Stimulated activated CD4-positive, alpha-beta T cell treated with anti-CD3 and anti-CD28 coated beads, Interleukin-1b, Interleukin-23, amount 100 ng/mL, for 24 hours (primary cell): ENCODE data around the gene NPTXR.
A peak's percentile ranks its signal among the peaks of the same experiment; 100 is the strongest.

ENCODE experiments used
- DNase-seq, 4 experiments: peaks; one replicate each; pipeline ENCODE4 v3.0.0-alpha.2; 2020; ENCODE audit warnings: low read depth in 4 of 4, low spot score in 1 of 4

NPTXR gene

GRCh38 chr22:38853196-38853651 is 9.4 kb upstream of the NPTXR start:
- no peak for DNase-seq

DNA sequence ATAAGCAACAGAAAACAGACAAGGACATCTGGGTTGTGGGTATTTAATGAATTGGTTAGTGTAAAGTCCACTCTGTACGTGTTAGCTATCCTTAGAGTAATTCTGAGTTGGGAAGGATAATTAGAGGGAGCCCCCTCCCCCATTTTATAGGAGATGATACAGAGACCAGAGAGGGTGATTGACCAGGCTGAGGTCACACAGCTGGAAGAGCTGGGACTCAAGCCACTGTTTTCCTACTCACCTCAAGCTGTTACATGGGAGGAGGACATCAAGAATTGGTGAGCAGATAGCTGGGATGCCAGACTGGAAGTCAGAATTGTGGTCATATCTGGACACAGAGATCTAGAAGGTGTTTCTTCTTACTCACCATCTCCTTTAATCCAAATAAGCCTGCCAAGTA is 8.7 kb upstream of the NPTXR start:
- DNase-seq, result no peak

DNA sequence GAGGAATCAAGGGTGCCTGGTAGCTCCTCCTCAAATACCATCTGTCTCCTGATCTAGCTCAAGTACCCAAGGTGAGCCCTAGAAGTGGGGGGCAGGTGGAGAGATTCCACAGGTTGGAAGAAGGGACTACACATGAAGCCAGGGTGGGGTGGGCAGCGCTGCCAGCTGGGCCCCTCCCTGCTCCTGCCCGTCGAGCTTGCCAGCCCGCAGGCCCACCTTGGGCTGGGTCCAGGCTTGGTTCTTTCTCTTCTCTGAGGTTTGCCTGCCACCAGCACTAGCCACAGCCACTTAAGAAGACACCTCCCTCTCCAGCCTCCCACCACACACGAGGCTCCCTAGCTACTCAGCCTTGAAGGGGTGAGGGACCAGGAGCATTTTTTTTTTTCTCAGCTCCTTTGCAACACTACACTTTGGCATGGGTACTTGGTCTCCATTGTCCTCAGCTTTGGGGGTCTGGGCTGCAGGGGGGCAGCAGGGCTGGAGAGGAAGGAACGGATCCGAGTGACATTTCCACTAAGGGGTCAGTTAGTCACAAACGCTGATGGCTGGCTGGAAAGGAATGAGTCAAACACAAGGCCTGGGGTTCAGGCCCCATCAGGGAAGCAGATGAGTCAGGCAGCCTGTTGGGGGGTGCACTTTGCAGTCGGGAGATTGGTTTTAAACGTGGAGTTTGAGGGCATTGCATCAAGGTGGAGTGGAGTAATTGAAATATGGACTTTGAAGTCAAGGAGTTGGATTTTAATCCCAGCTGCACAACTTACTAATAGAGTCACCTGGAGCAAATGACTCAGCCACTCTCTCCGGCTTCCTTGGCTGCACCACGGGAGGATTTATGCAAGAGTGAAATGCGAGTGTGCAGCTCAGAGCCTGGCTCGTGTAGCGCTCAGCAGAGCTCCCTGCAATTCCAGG is 7.4 kb upstream of the NPTXR start:
- no peak for DNase-seq

- DNase-seq, result no peak
These were observed 6.6 kb upstream of the NPTXR start for GRCh38 chr22:38850399-38850798.

GRCh38 chr22:38849811-38850210 is 6.0 kb upstream of the NPTXR start:
- DNase-seq, result no peak

- no peak for DNase-seq
These were observed 2.6 kb upstream of the NPTXR start for GRCh38 chr22:38846412-38846811.

DNA sequence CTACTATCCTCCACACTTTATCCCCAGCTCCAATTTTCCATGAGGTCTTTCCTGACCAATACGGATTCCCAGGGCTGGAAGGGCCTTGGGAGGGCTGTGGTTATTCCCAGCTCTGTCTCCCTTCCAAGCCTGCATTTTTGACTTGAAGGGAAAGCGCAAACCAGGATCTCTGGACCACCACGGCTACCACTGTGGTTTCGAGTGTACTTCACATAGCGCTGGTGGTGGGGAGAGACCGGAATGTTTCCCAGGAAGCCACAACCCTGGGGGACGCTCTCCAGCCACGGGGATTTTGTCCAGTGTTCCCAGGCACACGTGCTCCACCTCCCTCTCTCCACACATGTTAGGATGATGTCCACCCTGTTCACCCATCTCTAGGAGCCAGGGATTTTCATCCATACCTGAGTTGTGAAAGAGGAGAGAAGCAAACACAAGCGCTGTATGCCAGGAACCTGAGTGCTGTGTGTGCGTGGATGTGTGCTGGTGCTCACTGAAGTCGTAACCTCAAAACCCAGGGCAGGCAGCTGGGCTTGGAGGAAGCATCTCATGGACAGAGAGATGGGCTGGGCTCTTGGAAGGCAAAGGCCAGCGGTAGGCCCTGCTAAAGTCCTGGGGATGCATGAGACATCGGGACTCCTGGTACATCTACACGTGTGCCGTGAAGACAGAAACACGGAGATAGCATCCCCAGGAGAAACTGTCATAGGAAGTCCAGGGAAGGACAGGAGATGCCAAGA is 1.3 kb upstream of the NPTXR start:
- no peak for DNase-seq

GRCh38 chr22:38844315-38845003 is 631 bp upstream of the NPTXR start:
- DNase-seq, result no peak

- DNase-seq, result peak in 2 of 4 experiments; percentile 41 to 46
These were observed 599 bp downstream of the NPTXR start for GRCh38 chr22:38843201-38843656.

DNA sequence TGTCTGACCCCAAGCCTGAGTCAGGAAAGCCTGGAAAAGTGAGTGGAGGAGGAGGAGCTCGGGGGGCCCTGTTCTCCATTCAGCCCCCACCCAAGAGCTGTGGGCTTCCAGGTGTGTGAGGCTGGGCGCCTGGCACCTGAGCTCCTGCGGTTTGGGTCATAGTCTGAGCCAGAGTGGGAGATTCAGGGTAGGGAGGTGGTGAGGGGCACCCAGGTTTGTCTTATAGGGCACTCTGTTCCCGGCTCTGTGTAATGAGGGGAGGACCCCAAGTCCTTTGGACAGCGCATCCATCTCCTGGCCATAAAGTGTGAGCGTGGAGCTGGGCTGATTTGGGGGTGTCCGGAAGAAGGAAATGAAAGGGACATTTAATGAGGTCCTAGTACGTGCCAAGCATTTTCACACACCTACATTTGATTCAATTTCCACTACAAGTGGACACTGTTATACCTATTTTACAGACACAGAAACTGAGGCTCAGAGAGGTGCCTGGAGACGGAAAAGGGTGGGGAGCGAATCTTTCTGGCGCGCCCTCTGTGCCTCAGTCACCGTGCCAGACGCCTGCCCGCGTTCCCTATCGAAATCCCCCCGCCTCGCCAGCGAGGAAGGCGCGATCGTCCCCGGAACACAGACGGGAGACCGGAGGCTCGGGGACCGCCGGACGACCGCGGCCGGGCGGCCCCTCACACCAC is 1.2 kb downstream of the NPTXR start:
- no peak for DNase-seq

DNA sequence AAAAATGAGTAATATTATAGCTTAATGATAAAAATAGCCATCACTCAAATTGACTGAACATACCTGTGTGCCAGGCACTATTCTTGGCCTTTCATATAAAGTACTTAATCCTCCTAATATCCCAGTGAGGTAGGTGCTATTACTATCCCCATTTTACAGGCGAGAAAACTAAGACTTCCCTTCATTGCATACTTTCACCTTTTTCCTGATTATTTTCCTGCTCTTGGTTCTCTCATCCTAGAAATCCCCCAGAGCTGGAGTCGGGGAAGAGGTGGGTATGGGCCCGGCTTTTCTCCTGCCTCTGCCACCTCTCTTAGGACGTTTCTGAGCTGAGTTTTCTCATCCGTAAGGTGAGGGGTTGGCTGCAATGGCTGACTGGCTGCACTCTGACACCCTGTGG is 2.2 kb downstream of the NPTXR start:
- DNase-seq, result no peak

- no peak for DNase-seq
These were observed 2.6 kb downstream of the NPTXR start for GRCh38 chr22:38841211-38841610.

DNA sequence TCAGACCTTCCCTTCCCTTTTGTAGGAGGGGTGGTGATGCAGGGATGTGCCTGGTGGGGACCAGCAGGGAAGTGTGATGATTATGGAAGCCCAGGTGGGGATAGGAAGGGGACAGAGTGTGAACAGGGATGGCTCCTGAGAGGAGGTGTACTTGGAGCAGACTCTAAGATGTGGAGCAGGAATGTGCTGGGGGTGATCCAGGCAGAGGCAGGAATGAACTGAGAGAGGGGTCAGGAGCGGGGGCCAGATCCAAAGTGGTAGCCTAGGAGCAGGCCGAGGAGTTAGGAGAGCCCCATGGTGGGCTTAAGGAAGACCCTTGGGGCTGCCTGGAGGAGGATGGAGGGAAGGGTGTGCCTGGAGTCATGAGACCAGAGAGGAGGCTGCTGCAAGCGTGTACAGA is 3.7 kb downstream of the NPTXR start:
- no peak for DNase-seq

GRCh38 chr22:38839686-38840085 is 4.1 kb downstream of the NPTXR start:
- no peak for DNase-seq

- no peak for DNase-seq
These were observed 6.4 kb downstream of the NPTXR start for GRCh38 chr22:38837414-38837928.

- no peak for DNase-seq
These were observed 7.9 kb downstream of the NPTXR start for GRCh38 chr22:38835888-38836301.

DNA sequence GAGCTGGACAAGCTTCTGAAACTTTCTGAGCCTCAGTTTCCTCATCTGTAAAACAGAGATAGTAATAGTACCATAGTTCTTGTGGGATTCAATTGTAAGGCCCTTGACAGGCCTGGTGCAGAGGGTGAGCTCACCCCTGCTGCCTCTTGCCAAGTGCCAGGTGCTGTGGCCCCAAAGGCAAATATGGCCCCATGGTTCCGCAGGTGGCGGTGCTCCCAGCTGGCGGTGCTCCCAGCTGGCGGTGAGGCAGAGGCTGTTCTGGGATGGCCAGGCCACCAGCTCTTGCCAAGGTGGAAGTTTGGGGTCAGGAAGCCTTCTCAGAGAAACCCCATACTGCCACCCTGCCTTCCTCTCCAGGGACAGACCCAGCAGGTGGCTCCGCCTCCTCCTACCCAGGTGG is 8.8 kb downstream of the NPTXR start:
- DNase-seq, result no peak

GRCh38 chr22:38834215-38834953 is 9.4 kb downstream of the NPTXR start:
- no peak for DNase-seq

GRCh38 chr22:38833061-38833460 is 10.8 kb downstream of the NPTXR start:
- no peak for DNase-seq
